GM19043 (cell line): ENCODE data around the gene SNTG2.
"Not testable (repeated sequence)": the region's sequence is repeated elsewhere in the genome, so short reads cannot be mapped to it uniquely, and the experiment has no call there.

Source experiments
- ATAC-seq: cut with Tn5 transposase; IDR thresholded peaks from one replicate; pipeline ENCODE4 v1.9.1; 2021; ENCODE audit warnings: low read depth; ENCODE audit not compliant: unreplicated experiment

The SNTG2 gene

GRCh38 chr2:1390118-1390517 lies 439.5 kb downstream of the SNTG2 start:
- ATAC-seq, result not testable (repeated sequence)

GRCh38 chr2:1393321-1393720 lies 442.7 kb downstream of the SNTG2 start:
- ATAC-seq, result no peak

- no peak for ATAC-seq
These were observed 444.2 kb downstream of the SNTG2 start for GRCh38 chr2:1394709-1395408.

GRCh38 chr2:1397350-1397749 lies 446.7 kb downstream of the SNTG2 start:
- no peak for ATAC-seq

- ATAC-seq, result no peak
These were observed 447.5 kb downstream of the SNTG2 start for GRCh38 chr2:1398191-1398590.

- no peak for ATAC-seq
These were observed 450.5 kb downstream of the SNTG2 start for GRCh38 chr2:1400943-1401735.

GRCh38 chr2:1402064-1402463 lies 451.4 kb downstream of the SNTG2 start:
- ATAC-seq, result no peak

GRCh38 chr2:1403565-1403964 lies 452.9 kb downstream of the SNTG2 start:
- no peak for ATAC-seq

- no peak for ATAC-seq
These were observed 454.5 kb downstream of the SNTG2 start for GRCh38 chr2:1405124-1405523.

- ATAC-seq, result no peak
These were observed 455.3 kb downstream of the SNTG2 start for GRCh38 chr2:1405967-1406366.

- ATAC-seq, result no peak
These were observed 455.8 kb downstream of the SNTG2 start for GRCh38 chr2:1406434-1406833.

GRCh38 chr2:1407950-1408675 lies 457.5 kb downstream of the SNTG2 start:
- ATAC-seq, result no peak

- no peak for ATAC-seq
These were observed 462.6 kb downstream of the SNTG2 start, which contains the start of gene TPO for GRCh38 chr2:1413156-1413710. TSS of gene TPO (plus strand) at chr2:1413463. CDS start at chr2:1414409, 946 bp downstream.

- ATAC-seq, result no peak
These were observed 463.5 kb downstream of the SNTG2 start for GRCh38 chr2:1414121-1414520.

- ATAC-seq, result not testable (repeated sequence)
These were observed 464.3 kb downstream of the SNTG2 start for GRCh38 chr2:1414901-1415300.

GRCh38 chr2:1415501-1415900 lies 464.9 kb downstream of the SNTG2 start:
- ATAC-seq, result no peak
